ENCODE data around the gene CDCA8. TPM values are rescaled to one million over a fixed set of nuclear protein-coding genes. Genes with fewer than 3 reads are reported as not detected.

CDCA8 gene
- total RNA-seq, 1 donor from 2014 or later = 35.1 TPM

DNA sequence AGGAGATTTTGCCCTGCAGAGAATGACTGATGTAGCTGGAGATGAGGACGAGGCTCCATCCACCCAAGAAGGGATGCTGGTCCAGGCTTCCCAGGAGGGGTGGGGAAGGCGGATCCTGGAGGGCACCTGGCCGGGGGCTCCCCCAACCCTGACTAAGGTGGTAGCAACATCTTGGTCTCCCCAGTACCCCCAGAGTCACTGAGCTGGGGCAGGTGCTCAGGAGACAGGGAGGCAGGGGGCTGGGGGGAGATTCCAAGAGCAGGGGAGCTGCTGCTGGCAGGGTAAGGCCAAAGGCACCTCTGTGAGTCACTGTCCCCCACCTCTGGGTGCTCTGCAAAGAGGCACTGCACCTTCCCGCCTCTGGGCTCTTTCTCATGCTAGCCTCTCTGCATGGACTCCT, 24.0 kb downstream of the CDCA8 start:
- no peaks in the 10 kb centered on the region for H3K36me3 Mint-ChIP-seq
- H3K9me3 Mint-ChIP-seq = no peaks in the 10 kb centered on the region
- H3K27ac Mint-ChIP-seq = no peak overlapping the region
- TF ChIP-seq, protein P1, sequence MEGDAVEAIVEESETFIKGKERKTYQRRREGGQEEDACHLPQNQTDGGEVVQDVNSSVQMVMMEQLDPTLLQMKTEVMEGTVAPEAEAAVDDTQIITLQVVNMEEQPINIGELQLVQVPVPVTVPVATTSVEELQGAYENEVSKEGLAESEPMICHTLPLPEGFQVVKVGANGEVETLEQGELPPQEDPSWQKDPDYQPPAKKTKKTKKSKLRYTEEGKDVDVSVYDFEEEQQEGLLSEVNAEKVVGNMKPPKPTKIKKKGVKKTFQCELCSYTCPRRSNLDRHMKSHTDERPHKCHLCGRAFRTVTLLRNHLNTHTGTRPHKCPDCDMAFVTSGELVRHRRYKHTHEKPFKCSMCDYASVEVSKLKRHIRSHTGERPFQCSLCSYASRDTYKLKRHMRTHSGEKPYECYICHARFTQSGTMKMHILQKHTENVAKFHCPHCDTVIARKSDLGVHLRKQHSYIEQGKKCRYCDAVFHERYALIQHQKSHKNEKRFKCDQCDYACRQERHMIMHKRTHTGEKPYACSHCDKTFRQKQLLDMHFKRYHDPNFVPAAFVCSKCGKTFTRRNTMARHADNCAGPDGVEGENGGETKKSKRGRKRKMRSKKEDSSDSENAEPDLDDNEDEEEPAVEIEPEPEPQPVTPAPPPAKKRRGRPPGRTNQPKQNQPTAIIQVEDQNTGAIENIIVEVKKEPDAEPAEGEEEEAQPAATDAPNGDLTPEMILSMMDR (conservative IDR thresholded peaks at IDR 0.05) = no peak
- H3K4me1 Mint-ChIP-seq (ENCODE audit: unreplicated experiment) = no peaks in the 10 kb centered on the region
- H3K27me3 Mint-ChIP-seq = peaks cover 6% of the 10 kb centered on the region
- DNase-seq (ENCODE audit: extremely low spot score, unreplicated experiment) = no peak
- H3K4me3 Mint-ChIP-seq = no peak overlapping the region

DNA sequence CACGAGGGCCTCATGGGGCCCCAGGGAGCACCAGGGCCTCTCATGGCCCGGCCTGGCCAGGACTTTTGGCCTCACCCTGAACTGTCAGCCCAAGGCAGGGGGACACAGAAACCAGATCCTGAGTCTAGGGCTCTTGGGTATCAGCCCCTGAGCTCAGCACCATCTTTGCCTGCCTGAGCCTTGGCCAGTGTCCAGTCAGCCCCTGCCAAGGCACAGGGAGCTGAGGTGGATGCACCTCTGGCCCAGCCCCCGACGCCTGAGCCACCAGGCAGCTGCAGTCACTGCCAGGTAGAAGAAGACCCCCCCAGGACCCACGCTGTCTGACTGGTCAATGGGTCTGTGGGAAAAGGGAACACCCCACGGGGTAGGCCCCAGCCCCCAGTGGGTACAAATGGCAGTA, 25.3 kb downstream of the CDCA8 start:
- no peaks in the 10 kb centered on the region for H3K36me3 Mint-ChIP-seq
- peaks cover 6% of the 10 kb centered on the region for H3K27me3 Mint-ChIP-seq
- no peak overlapping the region for H3K4me3 Mint-ChIP-seq
- TF ChIP-seq, protein P1 (conservative IDR thresholded peaks at IDR 0.05) = no peak
- H3K4me1 Mint-ChIP-seq (ENCODE audit: unreplicated experiment) = no peaks in the 10 kb centered on the region
- DNase-seq (ENCODE audit: extremely low spot score, unreplicated experiment) = no peak
- no peak overlapping the region for H3K27ac Mint-ChIP-seq
- no peaks in the 10 kb centered on the region for H3K9me3 Mint-ChIP-seq

DNA sequence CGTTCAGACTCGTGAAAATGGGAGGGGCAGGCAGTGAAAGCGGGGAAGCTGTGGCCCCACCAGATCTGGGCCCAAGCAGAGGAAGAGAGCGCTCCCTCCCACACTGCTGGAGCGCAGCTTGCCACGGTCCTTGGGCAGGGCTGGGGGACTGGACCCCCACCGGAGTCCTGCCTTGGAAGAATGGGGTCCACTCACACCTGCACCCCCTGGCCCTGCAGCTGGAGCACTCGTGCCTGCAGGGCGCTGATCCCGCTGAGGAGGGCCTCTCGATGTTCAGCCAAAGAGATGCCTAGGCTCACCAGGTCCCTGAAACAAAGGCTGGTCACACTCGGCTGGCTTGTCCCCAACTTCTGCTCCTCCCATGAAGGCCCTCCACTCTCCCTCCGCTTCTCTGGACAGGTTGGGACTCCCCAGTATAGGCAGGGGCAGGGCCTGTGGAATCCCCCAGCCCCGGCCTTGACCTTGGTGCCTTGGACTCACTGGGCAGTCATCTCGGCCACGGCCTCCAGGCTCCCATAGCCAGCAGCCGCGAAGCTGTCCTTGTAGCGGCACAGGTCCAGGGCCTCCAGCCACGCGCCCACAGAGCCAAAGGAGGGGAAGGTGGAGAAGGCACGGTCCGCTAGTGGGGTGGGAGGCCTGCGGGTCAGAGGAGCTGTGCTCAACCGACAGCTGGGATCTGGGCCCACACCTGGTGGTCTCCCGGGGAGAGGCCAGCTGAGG, 26.0 kb downstream of the CDCA8 start:
- H3K27me3 Mint-ChIP-seq = peaks cover 6% of the 10 kb centered on the region
- no peak overlapping the region for H3K4me3 Mint-ChIP-seq
- no peak overlapping the region for H3K27ac Mint-ChIP-seq
- no peak for DNase-seq (ENCODE audit: extremely low spot score, unreplicated experiment)
- H3K36me3 Mint-ChIP-seq = no peaks in the 10 kb centered on the region
- no peaks in the 10 kb centered on the region for H3K4me1 Mint-ChIP-seq (ENCODE audit: unreplicated experiment)
- TF ChIP-seq, protein P1 (conservative IDR thresholded peaks at IDR 0.05) = no peak
- no peaks in the 10 kb centered on the region for H3K9me3 Mint-ChIP-seq

DNA sequence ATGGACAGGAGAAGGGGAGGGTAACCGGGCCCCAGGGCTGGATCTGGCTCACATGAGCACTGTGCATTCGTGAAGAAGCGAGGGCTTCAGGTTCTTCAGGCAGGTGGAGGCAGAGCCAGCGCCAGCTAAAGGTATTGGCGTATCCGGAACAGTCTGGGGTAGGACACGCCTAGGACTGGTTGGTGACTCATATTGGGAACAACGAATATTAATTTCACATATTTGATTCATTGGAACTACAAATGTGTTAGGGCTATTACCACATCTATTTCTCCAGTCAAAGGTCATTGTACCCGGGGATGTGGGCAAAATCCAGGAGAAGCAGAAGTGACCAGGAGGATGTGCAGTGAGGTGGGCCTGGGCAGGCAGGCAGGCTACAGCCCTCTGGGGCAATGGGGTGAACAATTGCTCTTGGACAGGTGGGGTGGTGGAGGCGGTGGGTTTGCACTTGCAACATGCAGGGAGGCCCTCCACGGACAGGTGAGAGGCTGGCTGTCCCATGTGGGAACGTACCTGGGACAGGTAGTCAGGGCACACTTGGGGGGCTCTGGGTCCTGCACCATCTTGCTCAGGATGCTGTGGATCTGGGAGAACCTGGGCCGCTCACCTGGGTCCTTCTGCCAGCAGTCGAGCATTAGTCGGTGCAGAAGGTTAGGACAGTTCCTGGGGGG, 26.7 kb downstream of the CDCA8 start:
- no peak overlapping the region for H3K4me3 Mint-ChIP-seq
- H3K27me3 Mint-ChIP-seq = peaks cover 8% of the 10 kb centered on the region
- TF ChIP-seq, protein P1 (conservative IDR thresholded peaks at IDR 0.05) = no peak
- no peaks in the 10 kb centered on the region for H3K4me1 Mint-ChIP-seq (ENCODE audit: unreplicated experiment)
- DNase-seq (ENCODE audit: extremely low spot score, unreplicated experiment) = no peak
- no peaks in the 10 kb centered on the region for H3K36me3 Mint-ChIP-seq
- H3K9me3 Mint-ChIP-seq = no peaks in the 10 kb centered on the region
- no peak overlapping the region for H3K27ac Mint-ChIP-seq

DNA sequence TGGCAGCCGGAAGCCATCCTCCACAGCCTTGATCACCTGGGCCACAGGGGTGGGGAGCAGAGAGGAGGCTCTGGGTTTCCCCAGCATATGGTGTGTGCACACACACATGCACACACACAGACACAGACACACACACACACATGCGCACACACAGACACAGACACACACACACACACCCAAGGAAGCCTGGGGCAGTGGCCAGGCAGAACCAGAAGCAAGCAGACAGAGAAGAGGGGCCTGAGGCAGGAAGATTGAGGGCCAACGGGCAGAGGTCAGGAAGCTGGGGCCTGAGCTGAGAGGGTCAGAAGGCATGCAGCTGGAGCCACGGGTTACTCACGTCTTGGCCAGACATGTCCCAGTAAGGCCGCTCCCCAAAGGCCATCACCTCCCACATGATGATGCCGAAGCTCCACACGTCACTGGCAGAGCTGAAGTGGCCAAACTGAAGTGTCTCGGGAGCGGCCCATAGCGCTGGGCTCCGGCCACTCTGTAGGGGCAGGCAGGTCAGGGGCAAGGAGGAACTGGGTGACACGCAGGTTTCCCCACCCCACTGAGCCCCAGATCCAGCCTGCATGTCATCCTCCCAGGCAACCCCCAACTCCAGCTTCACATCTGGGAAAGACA, 27.4 kb downstream of the CDCA8 start:
- Mint-ChIP-seq H3K9me3 (no peaks in the 10 kb centered on the region), H3K27ac (no peak overlapping the region), H3K4me1 (ENCODE audit: unreplicated experiment) (no peaks in the 10 kb centered on the region), H3K36me3 (no peaks in the 10 kb centered on the region), H3K4me3 (no peak overlapping the region), H3K27me3 (peaks cover 15% of the 10 kb centered on the region)
- DNase-seq (ENCODE audit: extremely low spot score, unreplicated experiment) = no peak
- TF ChIP-seq, protein P1 (conservative IDR thresholded peaks at IDR 0.05) = no peak
